ENCODE measurements around the gene DAG1.
"Not testable (repeated sequence)": the region's sequence is repeated elsewhere in the genome, so short reads cannot be mapped to it uniquely, and the experiment has no call there.

The DAG1 gene

GRCh38 chr3:49470714-49471420, 800 bp downstream of the DAG1 start:
- DNase-seq (ENCODE audit: low spot score) = no peak

- no peak for DNase-seq (ENCODE audit: low spot score)
Observed at GRCh38 chr3:49471856-49472495, 1.9 kb downstream of the DAG1 start.

GRCh38 chr3:49476563-49476962, 6.5 kb downstream of the DAG1 start:
- DNase-seq (ENCODE audit: low spot score) = no peak

GRCh38 chr3:49482766-49483165, 12.7 kb downstream of the DAG1 start:
- DNase-seq (ENCODE audit: low spot score) = no peak

GRCh38 chr3:49484471-49484870, 14.4 kb downstream of the DAG1 start:
- DNase-seq (ENCODE audit: low spot score) = no peak

- no peak for DNase-seq (ENCODE audit: low spot score)
Observed at GRCh38 chr3:49489247-49489646, 19.2 kb downstream of the DAG1 start.

GRCh38 chr3:49492969-49493368, 22.9 kb downstream of the DAG1 start:
- no peak for DNase-seq (ENCODE audit: low spot score)

GRCh38 chr3:49493901-49494300, 23.8 kb downstream of the DAG1 start:
- no peak for DNase-seq (ENCODE audit: low spot score)

- peak; percentile 41 for DNase-seq (ENCODE audit: low spot score)
Observed at GRCh38 chr3:49495023-49495422, 25.0 kb downstream of the DAG1 start.

- not testable (repeated sequence) for DNase-seq (ENCODE audit: low spot score)
Observed at GRCh38 chr3:49496845-49497244, 26.8 kb downstream of the DAG1 start.

- DNase-seq (ENCODE audit: low spot score) = no peak
Observed at GRCh38 chr3:49497606-49498005, 27.5 kb downstream of the DAG1 start.

GRCh38 chr3:49498239-49498638, 28.2 kb downstream of the DAG1 start:
- no peak for DNase-seq (ENCODE audit: low spot score)

- no peak for DNase-seq (ENCODE audit: low spot score)
Observed at GRCh38 chr3:49498648-49499047, 28.6 kb downstream of the DAG1 start.

GRCh38 chr3:49500205-49500731, 30.2 kb downstream of the DAG1 start:
- no peak for DNase-seq (ENCODE audit: low spot score)

- no peak for DNase-seq (ENCODE audit: low spot score)
Observed at GRCh38 chr3:49500732-49501609, 30.9 kb downstream of the DAG1 start.

GRCh38 chr3:49501842-49502241, 31.8 kb downstream of the DAG1 start:
- DNase-seq (ENCODE audit: low spot score) = no peak

GRCh38 chr3:49506906-49507305, 36.8 kb downstream of the DAG1 start:
- no peak for DNase-seq (ENCODE audit: low spot score)

- DNase-seq (ENCODE audit: low spot score) = no peak
Observed at GRCh38 chr3:49509028-49509561, 39.0 kb downstream of the DAG1 start.

GRCh38 chr3:49511639-49512038, 41.6 kb downstream of the DAG1 start:
- DNase-seq (ENCODE audit: low spot score) = no peak

GRCh38 chr3:49512781-49513355, 42.8 kb downstream of the DAG1 start:
- DNase-seq (ENCODE audit: low spot score) = no peak

- no peak for DNase-seq (ENCODE audit: low spot score)
Observed at GRCh38 chr3:49513494-49514124, 43.5 kb downstream of the DAG1 start.
